Vagina (tissue), 2 donors: Measurements from ENCODE around the gene THAP4. TPM values are rescaled to one million over a fixed set of nuclear protein-coding genes. Genes with fewer than 3 reads are reported as not detected.

ENCODE experiments used
- DNase-seq, 2 donors: peaks; one replicate each; pipeline ENCODE4 v3.0.0-alpha.2; 2017; ENCODE audit errors: extremely low spot score in 2 of 2
- H3K27ac ChIP-seq: fragments of 200-600 bp; sonication (generic); one replicate; pipeline ENCODE4 v1.5.1; 2019
- H3K27me3 ChIP-seq: fragments of 200-600 bp; sonication (generic); one replicate; pipeline ENCODE4 v1.5.1; 2019
- H3K36me3 ChIP-seq, 2 donors: fragments of 200-600 bp; sonication (generic); one replicate each; pipeline ENCODE4 v1.5.1; 2017 to 2019
- H3K4me1 ChIP-seq: fragments of 200-600 bp; sonication (generic); one replicate; pipeline ENCODE4 v1.5.1; 2019
- H3K4me3 ChIP-seq, 2 donors: fragments of 200-600 bp; sonication (generic); 1 replicate in 1 of 2; 2 replicates in 1 of 2; pipeline ENCODE4 v1.5.1; 2016 to 2019
- H3K9me3 ChIP-seq: fragments of 200-600 bp; sonication (generic); one replicate; pipeline ENCODE4 v1.5.1; 2019
- CTCF ChIP-seq, 3 experiments: fragments of 450-650 bp in 2 of 3; fragments of 200-600 bp in 1 of 3; sonication (generic) in 1 of 3; IDR thresholded peaks; one replicate each; pipeline ENCODE4 v1.5.1; 2017 to 2019; ENCODE audit warnings: antibody characterized with exemption in 3 of 3, mild to moderate bottlenecking in 2 of 3, moderate library complexity in 2 of 3
- POLR2A ChIP-seq, 2 donors: fragments of 450-650 bp; IDR thresholded peaks; one replicate each; pipeline ENCODE4 v1.6.1; 2017; ENCODE audit warnings: antibody characterized with exemption in 2 of 2, mild to moderate bottlenecking in 2 of 2, moderate library complexity in 2 of 2
- POLR2AphosphoS5 ChIP-seq, 2 donors: sonication (generic); formaldehyde crosslinking; IDR thresholded peaks; one replicate each; pipeline ENCODE4 v1.9.0; 2017; ENCODE audit warnings: antibody characterized with exemption in 2 of 2, mild to moderate bottlenecking in 2 of 2, low read depth in 1 of 2; ENCODE audit not compliant: insufficient read depth in 1 of 2
- intact Hi-C: fragments of 100-400 bp; cut with DNase I; formaldehyde crosslinking; loops from one replicate; pipeline ENCODE4 v1.15.1; 2023
- total RNA-seq: library from RNA; depleted of rRNA; stranded (reverse); fragments of >200 nt; gene quantifications from one replicate; pipeline ENCODE4 v1.2.3, GENCODE V29; 2016

Gene THAP4
- total RNA-seq = 44.4 TPM

- no peak for TF ChIP-seq POLR2A (IDR thresholded peaks at IDR 0.05)
- TF ChIP-seq POLR2AphosphoS5 (IDR thresholded peaks at IDR 0.05; ENCODE audit: insufficient read depth in 1 of 2, low read depth in 1 of 2) = peak; percentile 43 to 73
- no peak for TF ChIP-seq CTCF (IDR thresholded peaks at IDR 0.05)
- Histone ChIP-seq H3K9me3 (no peaks in the 10 kb centered on the region), H3K4me1 (peaks cover 56% of the 10 kb centered on the region), H3K27me3 (no peaks in the 10 kb centered on the region), H3K27ac (peak within 1 kb of the TSS; percentile 98), H3K4me3 (peak within 1 kb of the TSS; percentile 82 to 87), H3K36me3 (peaks cover 0 to 15% of the 10 kb centered on the region in 2 donors)
- intact Hi-C loops = loop anchor here (5.0 kb wide), 1 partner anchor 320 kb away; the partner anchor contains the start of genes HDLBP and SEPTIN2
- DNase-seq = no peak
These were observed at the start of gene THAP4, which contains the start of gene ATG4B for GRCh38 chr2:241637018-241637794. THAP4 (minus strand) TSS chr2:241637158; CDS start chr2:241637017, 141 bp downstream. ATG4B (plus strand) TSS chr2:241637693; CDS start chr2:241637715, 22 bp downstream.

- H3K27ac ChIP-seq = peak overlapping the region; percentile 58
- peaks cover 38% of the 10 kb centered on the region for H3K4me1 ChIP-seq
- no peak for DNase-seq
- H3K4me3 ChIP-seq = peak overlapping the region; percentile 80 to 99
- H3K9me3 ChIP-seq = no peaks in the 10 kb centered on the region
- peaks cover 0 to 16% of the 10 kb centered on the region in 2 donors for H3K36me3 ChIP-seq
- intact Hi-C loops = loop anchor here (2.0 kb wide), 1 partner anchor 17 kb away; the partner anchor contains the start of gene ING5
- H3K27me3 ChIP-seq = no peaks in the 10 kb centered on the region
- no peak for TF ChIP-seq POLR2AphosphoS5 (IDR thresholded peaks at IDR 0.05; ENCODE audit: insufficient read depth in 1 of 2, low read depth in 1 of 2)
- TF ChIP-seq POLR2A (IDR thresholded peaks at IDR 0.05) = no peak
- TF ChIP-seq CTCF (IDR thresholded peaks at IDR 0.05) = no peak
These were observed 49.3 kb upstream of the THAP4 start for GRCh38 chr2:241686324-241686649.

- no peak for TF ChIP-seq POLR2A (IDR thresholded peaks at IDR 0.05)
- TF ChIP-seq POLR2AphosphoS5 (IDR thresholded peaks at IDR 0.05; ENCODE audit: insufficient read depth in 1 of 2, low read depth in 1 of 2) = peak in 1 of 2 donors; percentile 32
- TF ChIP-seq CTCF (IDR thresholded peaks at IDR 0.05) = no peak
- peaks cover 0 to 25% of the 10 kb centered on the region in 2 donors for H3K36me3 ChIP-seq
- intact Hi-C loops = no loop called here
- no peak for DNase-seq
- peak overlapping the region; percentile 64 for H3K27ac ChIP-seq
- H3K4me1 ChIP-seq = peaks cover 13% of the 10 kb centered on the region
- H3K4me3 ChIP-seq = no peak overlapping the region
- no peaks in the 10 kb centered on the region for H3K9me3 ChIP-seq
- no peaks in the 10 kb centered on the region for H3K27me3 ChIP-seq
These were observed 44.1 kb upstream of the THAP4 start for GRCh38 chr2:241680827-241681599.

- H3K9me3 ChIP-seq = no peaks in the 10 kb centered on the region
- no peak for DNase-seq
- no peak overlapping the region for H3K4me3 ChIP-seq
- H3K36me3 ChIP-seq = peaks cover 0 to 27% of the 10 kb centered on the region in 2 donors
- no peak for TF ChIP-seq CTCF (IDR thresholded peaks at IDR 0.05)
- no peak for TF ChIP-seq POLR2AphosphoS5 (IDR thresholded peaks at IDR 0.05; ENCODE audit: insufficient read depth in 1 of 2, low read depth in 1 of 2)
- no peak for TF ChIP-seq POLR2A (IDR thresholded peaks at IDR 0.05)
- no peaks in the 10 kb centered on the region for H3K27me3 ChIP-seq
- intact Hi-C loops = no loop called here
- H3K4me1 ChIP-seq = peaks cover 6% of the 10 kb centered on the region
- peak overlapping the region; percentile 64 for H3K27ac ChIP-seq
These were observed 43.1 kb upstream of the THAP4 start for GRCh38 chr2:241680044-241680443.
